Ishikawa (cell line): ENCODE data around the gene LRRC47.

ENCODE experiments used
- CEBPB ChIP-seq: IDR thresholded peaks from 2 replicates; pipeline ENCODE4 v1.6.1; 2012
- CREB1 ChIP-seq: IDR thresholded peaks from 2 replicates; pipeline ENCODE4 v1.6.1; 2012; ENCODE audit warnings: low read depth
- EGR1 ChIP-seq: IDR thresholded peaks from 2 replicates; pipeline ENCODE4 v1.6.1; 2012
- EP300 ChIP-seq: IDR thresholded peaks from 2 replicates; pipeline ENCODE4 v1.6.1; 2012; ENCODE audit warnings: borderline replicate concordance
- FOXM1 ChIP-seq: IDR thresholded peaks from 2 replicates; pipeline ENCODE4 v1.6.1; 2012; ENCODE audit warnings: low read depth, borderline replicate concordance
- MAX ChIP-seq: IDR thresholded peaks from 2 replicates; pipeline ENCODE4 v1.6.1; 2012
- NFIC ChIP-seq: IDR thresholded peaks from 2 replicates; pipeline ENCODE4 v1.6.1; 2012
- RAD21 ChIP-seq: IDR thresholded peaks from 2 replicates; pipeline ENCODE4 v1.6.1; 2012; ENCODE audit warnings: low read depth
- REST ChIP-seq: IDR thresholded peaks from 2 replicates; pipeline ENCODE4 v1.6.1; 2012; ENCODE audit warnings: low read depth, mild to moderate bottlenecking
- TAF1 ChIP-seq: IDR thresholded peaks from 2 replicates; pipeline ENCODE4 v1.6.1; 2012; ENCODE audit warnings: low read depth, mild to moderate bottlenecking
- TCF12 ChIP-seq: IDR thresholded peaks from 2 replicates; pipeline ENCODE4 v1.6.1; 2012; ENCODE audit warnings: low read depth
- TEAD4 ChIP-seq: IDR thresholded peaks from 2 replicates; pipeline ENCODE4 v1.6.1; 2012
- USF1 ChIP-seq: IDR thresholded peaks from 2 replicates; pipeline ENCODE4 v1.6.1; 2012
- YY1 ChIP-seq: IDR thresholded peaks from 2 replicates; pipeline ENCODE4 v1.6.1; 2012; ENCODE audit warnings: low read depth
- ZBTB7A ChIP-seq: IDR thresholded peaks from 2 replicates; pipeline ENCODE4 v1.6.1; 2012; ENCODE audit warnings: low read depth

Gene LRRC47

GRCh38 chr1:3770047-3770765 is 26.1 kb downstream of the LRRC47 start:
- TF ChIP-seq EGR1 (no peak), CEBPB (no peak), USF1 (no peak), FOXM1 (no peak), NFIC (no peak), EP300 (no peak), CREB1 (no peak), REST (no peak), RAD21 (no peak), YY1 (no peak)

GRCh38 chr1:3768811-3769390 is 27.4 kb downstream of the LRRC47 start:
- no peak for TF ChIP-seq CEBPB
- no peak for TF ChIP-seq RAD21
- no peak for TF ChIP-seq MAX
- TF ChIP-seq FOXM1 = no peak
- no peak for TF ChIP-seq YY1
- no peak for TF ChIP-seq REST
- no peak for TF ChIP-seq USF1
- no peak for TF ChIP-seq EP300
- TF ChIP-seq EGR1 = no peak
- TF ChIP-seq TAF1 = no peak
- TF ChIP-seq CREB1 = no peak
- TF ChIP-seq TCF12 = no peak
- no peak for TF ChIP-seq TEAD4
- TF ChIP-seq ZBTB7A = no peak
- no peak for TF ChIP-seq NFIC

GRCh38 chr1:3767328-3767925 is 28.9 kb downstream of the LRRC47 start:
- TF ChIP-seq FOXM1 (no peak), CEBPB (no peak), TCF12 (no peak), EGR1 (no peak), MAX (no peak), TEAD4 (no peak), USF1 (no peak), TAF1 (no peak), REST (no peak), RAD21 (no peak), ZBTB7A (no peak), EP300 (no peak), YY1 (no peak), CREB1 (no peak), NFIC (no peak)
